PC-3 (cell line): ENCODE measurements around the gene RCSD1. TPM values are rescaled to one million over a fixed set of nuclear protein-coding genes. Genes with fewer than 3 reads are reported as not detected.
A peak's percentile ranks its signal among the peaks of the same experiment; 100 is the strongest.

ENCODE experiments used
- ATAC-seq: fragments of 200-7000 bp; cut with Tn5 transposase; 2 replicates; pipeline ENCODE4 v1.9.1; 2020; ENCODE audit warnings: mild to moderate bottlenecking, moderate library complexity
- BruUV-seq: library from RNA; stranded (reverse); fragments of 400-500 nt; replicated peaks from 2 replicates; lab custom pipeline; 2021; lab: Mats Ljungman, UMichigan
- CTCF ChIA-PET: fragments of 300-600 bp; sonication (Branson Sonifier 250); formaldehyde crosslinking; loops from one replicate; lab custom pipeline; 2022; ENCODE audit warnings: antibody characterized with exemption; lab: Charles Lee
- POLR2A ChIA-PET: fragments of 300-600 bp; sonication (Branson Sonifier 250); formaldehyde crosslinking; loops from one replicate; lab custom pipeline; 2022; ENCODE audit warnings: antibody characterized with exemption; ENCODE audit not compliant: unreplicated experiment; lab: Charles Lee
- DNase-seq: peaks from one replicate; pipeline ENCODE4 v3.0.0-alpha.2; 2015
- H2AFZ ChIP-seq: fragments of 300-600 bp; sonication (generic); 2 replicates; pipeline ENCODE4 v1.6.0; 2016; ENCODE audit warnings: antibody characterized with exemption, low read length
- H3F3A ChIP-seq: fragments of 300-600 bp; sonication (generic); one replicate; pipeline ENCODE4 v1.6.0; 2017; ENCODE audit warnings: antibody characterized with exemption, low read length, control low read depth, mild to moderate bottlenecking; ENCODE audit not compliant: unreplicated experiment
- H3K27ac ChIP-seq: fragments of 300-600 bp; sonication (generic); 2 replicates; pipeline ENCODE4 v1.5.1; 2016; ENCODE audit warnings: mild to moderate bottlenecking, low read length
- H3K27me3 ChIP-seq: fragments of 300-600 bp; sonication (generic); 2 replicates; pipeline ENCODE4 v1.6.1; 2016; ENCODE audit warnings: low read length, mixed read lengths
- H3K36me3 ChIP-seq: fragments of 300-600 bp; sonication (generic); 2 replicates; pipeline ENCODE4 v1.6.1; 2016; ENCODE audit warnings: low read depth, mixed run types, low read length, mixed read lengths
- H3K4me1 ChIP-seq: fragments of 300-600 bp; sonication (generic); 2 replicates; pipeline ENCODE4 v1.5.1; 2016; ENCODE audit warnings: low read length; ENCODE audit not compliant: insufficient read depth
- H3K4me2 ChIP-seq: fragments of 300-600 bp; sonication (generic); 2 replicates; pipeline ENCODE4 v1.6.0; 2016; ENCODE audit warnings: low read length
- H3K4me3 ChIP-seq: fragments of 300-600 bp; sonication (generic); 2 replicates; pipeline ENCODE4 v1.5.1; 2016; ENCODE audit warnings: mild to moderate bottlenecking, low read length, mixed read lengths
- H3K79me2 ChIP-seq: fragments of 300-600 bp; sonication (generic); 2 replicates; pipeline ENCODE4 v1.6.1; 2017; ENCODE audit warnings: low read length, mixed read lengths
- H3K9ac ChIP-seq: fragments of 300-600 bp; sonication (generic); 2 replicates; pipeline ENCODE4 v1.6.0; 2016; ENCODE audit warnings: mild to moderate bottlenecking, low read length
- H3K9me2 ChIP-seq: fragments of 300-600 bp; sonication (generic); replicated peaks from 2 replicates; pipeline ENCODE4 v1.6.1; 2016; ENCODE audit warnings: mixed run types, low read length, mixed read lengths
- H3K9me3 ChIP-seq: fragments of 300-600 bp; sonication (generic); 2 replicates; pipeline ENCODE4 v1.6.1; 2016; ENCODE audit warnings: low read length, mixed read lengths
- H4K20me1 ChIP-seq: fragments of 300-600 bp; sonication (generic); 2 replicates; pipeline ENCODE4 v1.6.1; 2016; ENCODE audit warnings: low read length, mixed read lengths
- EZH2 ChIP-seq: fragments of 300-600 bp; sonication (generic); IDR thresholded peaks from one replicate; pipeline ENCODE4 v1.6.1; 2017; ENCODE audit warnings: antibody characterized with exemption, mild to moderate bottlenecking, low read length; ENCODE audit not compliant: unreplicated experiment
- EZH2phosphoT487 ChIP-seq: fragments of 300-600 bp; sonication (generic); IDR thresholded peaks from 2 replicates; pipeline ENCODE4 v1.6.1; 2018; ENCODE audit warnings: mild to moderate bottlenecking, antibody characterized with exemption, low read length, borderline replicate concordance
- intact Hi-C: fragments of 100-400 bp; cut with micrococcal nuclease; formaldehyde crosslinking; loops from 2 replicates; pipeline ENCODE4 v1.9.0; 2023
- total RNA-seq: library from RNA; depleted of rRNA; stranded (reverse); fragments of >200 nt; gene quantifications from 2 replicates; pipeline ENCODE4 v1.2.3, GENCODE V29; 2014
- TF ChIP-seq, protein P1 (sequence below): fragments of 300-600 bp; sonication (generic); conservative IDR thresholded peaks from 2 replicates; pipeline ENCODE4 v1.5.1; 2017; ENCODE audit warnings: antibody characterized with exemption, low read depth, mild to moderate bottlenecking, low read length

RCSD1 gene
- total RNA-seq, 1 experiment from 2014 or later = not detected

DNA sequence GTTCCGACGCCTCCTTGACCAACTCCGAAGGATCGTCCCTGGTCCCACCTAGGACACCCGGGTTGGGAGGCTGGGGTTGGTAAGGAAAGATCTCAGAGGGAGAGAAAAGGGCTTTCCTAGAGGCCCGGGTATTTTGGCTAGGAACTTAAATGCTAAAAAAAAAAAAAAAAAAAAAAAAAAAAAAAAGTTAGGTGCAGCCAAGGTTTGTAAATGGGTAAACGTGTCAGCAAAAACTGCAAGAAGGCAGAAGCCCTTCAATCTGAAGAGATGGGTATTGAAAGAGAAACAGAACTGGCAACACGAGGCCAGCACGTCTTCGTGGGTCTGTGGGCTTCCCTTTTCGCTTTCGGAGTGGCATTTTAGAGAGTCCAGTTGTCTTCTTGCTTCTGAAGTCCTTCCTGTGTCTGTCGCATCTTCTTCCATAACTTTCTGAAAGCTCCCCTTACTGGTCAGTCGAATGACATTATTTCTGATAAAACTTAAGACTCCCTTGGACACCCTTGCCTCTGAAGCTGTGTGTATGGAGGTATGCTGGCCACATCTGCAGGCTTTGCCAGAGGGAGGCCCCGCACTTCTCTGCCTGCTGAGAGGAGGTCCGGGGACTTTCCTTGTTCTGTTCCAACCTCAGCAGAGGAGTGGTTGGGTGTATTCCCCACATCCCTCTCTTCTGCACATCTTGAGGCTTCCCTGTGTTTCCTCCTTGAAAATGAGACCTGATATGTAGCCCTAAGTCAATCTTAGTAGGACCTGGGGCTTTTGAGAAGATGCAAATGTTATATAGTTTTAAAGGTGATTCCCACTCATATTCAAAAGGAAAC, 745 bp downstream of the RCSD1 start:
- Histone ChIP-seq H3K79me2 (no peaks in the 10 kb centered on the region), H3K4me1 (peaks cover 20% of the 10 kb centered on the region; the same call in 1 of the 2 replicates), H2AFZ (peak overlapping the region; percentile 62), H4K20me1 (no peaks in the 10 kb centered on the region), H3K9ac (no peak overlapping the region), H3K9me3 (no peaks in the 10 kb centered on the region), H3K4me3 (peak overlapping the region; percentile 50), H3K9me2 (no peaks in the 10 kb centered on the region), H3K36me3 (no peaks in the 10 kb centered on the region), H3K27ac (no peak overlapping the region), H3K4me2 (peak overlapping the region; percentile 76), H3F3A (no peaks in the 10 kb centered on the region), H3K27me3 (peaks cover 48% of the 10 kb centered on the region)
- no peak for DNase-seq
- CTCF ChIA-PET = no interaction called here
- POLR2A ChIA-PET = no interaction called here
- BruUV-seq = no TSS peak
- intact Hi-C loops = no loop called here
- TF ChIP-seq EZH2 (no peak), EZH2phosphoT487 (0 out of 2 replicates have a peak, but pooled peaks have one; percentile 3)
- TF ChIP-seq, protein P1, sequence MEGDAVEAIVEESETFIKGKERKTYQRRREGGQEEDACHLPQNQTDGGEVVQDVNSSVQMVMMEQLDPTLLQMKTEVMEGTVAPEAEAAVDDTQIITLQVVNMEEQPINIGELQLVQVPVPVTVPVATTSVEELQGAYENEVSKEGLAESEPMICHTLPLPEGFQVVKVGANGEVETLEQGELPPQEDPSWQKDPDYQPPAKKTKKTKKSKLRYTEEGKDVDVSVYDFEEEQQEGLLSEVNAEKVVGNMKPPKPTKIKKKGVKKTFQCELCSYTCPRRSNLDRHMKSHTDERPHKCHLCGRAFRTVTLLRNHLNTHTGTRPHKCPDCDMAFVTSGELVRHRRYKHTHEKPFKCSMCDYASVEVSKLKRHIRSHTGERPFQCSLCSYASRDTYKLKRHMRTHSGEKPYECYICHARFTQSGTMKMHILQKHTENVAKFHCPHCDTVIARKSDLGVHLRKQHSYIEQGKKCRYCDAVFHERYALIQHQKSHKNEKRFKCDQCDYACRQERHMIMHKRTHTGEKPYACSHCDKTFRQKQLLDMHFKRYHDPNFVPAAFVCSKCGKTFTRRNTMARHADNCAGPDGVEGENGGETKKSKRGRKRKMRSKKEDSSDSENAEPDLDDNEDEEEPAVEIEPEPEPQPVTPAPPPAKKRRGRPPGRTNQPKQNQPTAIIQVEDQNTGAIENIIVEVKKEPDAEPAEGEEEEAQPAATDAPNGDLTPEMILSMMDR = no peak
- no peak for ATAC-seq

DNA sequence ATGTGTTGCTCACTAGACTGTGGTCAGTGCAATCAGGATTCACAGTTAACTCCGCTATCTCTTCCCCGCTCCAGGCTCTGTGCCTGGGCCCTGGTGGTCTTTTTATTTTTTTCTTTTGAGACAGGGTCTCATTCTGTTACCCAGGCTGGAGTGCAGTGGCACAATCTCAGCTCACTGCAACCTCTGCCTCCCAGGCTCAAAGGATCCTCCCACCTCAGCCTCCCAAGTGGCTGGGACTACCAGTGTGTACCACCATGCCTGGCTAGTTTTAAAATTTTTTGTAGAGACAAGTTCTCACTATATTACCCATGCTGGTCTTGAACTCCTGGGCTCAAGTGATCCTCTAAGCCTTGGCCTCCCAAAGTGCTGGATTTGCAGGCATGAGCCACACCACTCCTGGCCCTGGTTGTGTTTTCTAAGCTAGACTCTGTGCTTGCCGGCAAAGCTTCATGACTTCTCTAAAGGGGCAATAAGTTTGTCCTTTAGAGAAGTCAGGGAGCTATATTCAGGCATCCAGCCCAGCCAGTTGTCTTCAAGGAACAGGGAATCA, 1.4 kb downstream of the RCSD1 start:
- no peak overlapping the region for H3K27ac ChIP-seq
- peaks cover 20% of the 10 kb centered on the region; the same call in 1 of the 2 replicates for H3K4me1 ChIP-seq
- H3K79me2 ChIP-seq = no peaks in the 10 kb centered on the region
- TF ChIP-seq EZH2phosphoT487 = no peak
- TF ChIP-seq EZH2 = no peak
- TF ChIP-seq, protein P1 = no peak
- H3K9me3 ChIP-seq = no peaks in the 10 kb centered on the region
- H4K20me1 ChIP-seq = no peaks in the 10 kb centered on the region
- ATAC-seq (no peak), DNase-seq (no peak)
- no TSS peak for BruUV-seq
- no peak overlapping the region for H3K9ac ChIP-seq
- peaks cover 50% of the 10 kb centered on the region for H3K27me3 ChIP-seq
- H3F3A ChIP-seq = no peaks in the 10 kb centered on the region
- no peaks in the 10 kb centered on the region for H3K9me2 ChIP-seq
- H3K36me3 ChIP-seq = no peaks in the 10 kb centered on the region
- CTCF ChIA-PET = no interaction called here
- H3K4me2 ChIP-seq = no peak overlapping the region
- POLR2A ChIA-PET = no interaction called here
- intact Hi-C loops = no loop called here
- no peak overlapping the region for H2AFZ ChIP-seq
- H3K4me3 ChIP-seq = no peak overlapping the region
